ENCODE data around the gene IGSF9. TPM values are rescaled to one million over a fixed set of nuclear protein-coding genes. Genes with fewer than 3 reads are reported as not detected.

Gene IGSF9
- total RNA-seq, 1 experiment from 2014 or later = 7.1 TPM

GRCh38 chr1:159955456-159955855 lies 10.0 kb upstream of the IGSF9 start:
- H3K36me3 ChIP-seq (ENCODE audit: insufficient read depth, low read length, poor library complexity, severe bottlenecking) = no peaks in the 10 kb centered on the region
- H3K27me3 ChIP-seq (replicated peaks; ENCODE audit: insufficient read depth, low read depth, low read length, poor library complexity) = peaks cover 37% of the 10 kb centered on the region
- no peak overlapping the region for H3K27ac ChIP-seq (ENCODE audit: low read depth, low read length, poor library complexity, severe bottlenecking)
- TF ChIP-seq CTCF (conservative IDR thresholded peaks at IDR 0.05; ENCODE audit: low read depth, low read length) (no peak), EZH2 (IDR thresholded peaks at IDR 0.05; ENCODE audit: borderline replicate concordance, low read depth, low read length, poor library complexity, severe bottlenecking) (no peak)
- ChIA-PET POLR2A (ENCODE audit: low non-redundant PET) (interaction anchor here (0.7 kb wide), 1 partner anchor 10 kb away, joined by 6 read pairs; the partner anchor contains the start of gene IGSF9), CTCF (no interaction called here)
- H3K4me3 ChIP-seq (ENCODE audit: low read depth, low read length, poor library complexity, severe bottlenecking) = no peak overlapping the region
- H3K4me1 ChIP-seq (ENCODE audit: insufficient read depth, low read length, poor library complexity, severe bottlenecking) = no peaks in the 10 kb centered on the region
- no peak for DNase-seq (ENCODE audit: low spot score)
- BruUV-seq (replicated peaks) = no TSS peak
- no peaks in the 10 kb centered on the region for H3K9me3 ChIP-seq (ENCODE audit: low read depth, low read length, poor library complexity, severe bottlenecking)
- intact Hi-C loops (cut with micrococcal nuclease; ENCODE audit: unreplicated experiment) = no loop called here

- Histone ChIP-seq H3K4me3 (ENCODE audit: low read depth, low read length, poor library complexity, severe bottlenecking) (no peak within 1 kb of the TSS), H3K27ac (ENCODE audit: low read depth, low read length, poor library complexity, severe bottlenecking) (no peak within 1 kb of the TSS), H3K27me3 (replicated peaks; ENCODE audit: insufficient read depth, low read depth, low read length, poor library complexity) (peaks cover 27% of the 10 kb centered on the region), H3K4me1 (ENCODE audit: insufficient read depth, low read length, poor library complexity, severe bottlenecking) (no peaks in the 10 kb centered on the region), H3K36me3 (ENCODE audit: insufficient read depth, low read length, poor library complexity, severe bottlenecking) (no peaks in the 10 kb centered on the region), H3K9me3 (ENCODE audit: low read depth, low read length, poor library complexity, severe bottlenecking) (no peaks in the 10 kb centered on the region)
- ChIA-PET POLR2A (ENCODE audit: low non-redundant PET) (no interaction called here), CTCF (interaction anchor here (1.1 kb wide), 1 partner anchor 12 kb away, joined by 3 read pairs; no protein-coding TSS in a partner anchor)
- intact Hi-C loops (cut with micrococcal nuclease; ENCODE audit: unreplicated experiment) = no loop called here
- no TSS peak for BruUV-seq (replicated peaks)
- no peak for TF ChIP-seq CTCF (conservative IDR thresholded peaks at IDR 0.05; ENCODE audit: low read depth, low read length)
- TF ChIP-seq EZH2 (IDR thresholded peaks at IDR 0.05; ENCODE audit: borderline replicate concordance, low read depth, low read length, poor library complexity, severe bottlenecking) = no peak
- DNase-seq (ENCODE audit: low spot score) = no peak
These were observed 8.4 kb upstream of the IGSF9 start, which contains the start of gene SLAMF9 for GRCh38 chr1:159953536-159954515. TSS of gene SLAMF9 (minus strand) at chr1:159954237. CDS start at chr1:159954137, 100 bp downstream.

- Histone ChIP-seq H3K9me3 (ENCODE audit: low read depth, low read length, poor library complexity, severe bottlenecking) (no peaks in the 10 kb centered on the region), H3K27ac (ENCODE audit: low read depth, low read length, poor library complexity, severe bottlenecking) (no peak overlapping the region), H3K27me3 (replicated peaks; ENCODE audit: insufficient read depth, low read depth, low read length, poor library complexity) (peaks cover 27% of the 10 kb centered on the region), H3K4me1 (ENCODE audit: insufficient read depth, low read length, poor library complexity, severe bottlenecking) (no peaks in the 10 kb centered on the region), H3K36me3 (ENCODE audit: insufficient read depth, low read length, poor library complexity, severe bottlenecking) (no peaks in the 10 kb centered on the region), H3K4me3 (ENCODE audit: low read depth, low read length, poor library complexity, severe bottlenecking) (no peak overlapping the region)
- TF ChIP-seq CTCF (conservative IDR thresholded peaks at IDR 0.05; ENCODE audit: low read depth, low read length) (no peak), EZH2 (IDR thresholded peaks at IDR 0.05; ENCODE audit: borderline replicate concordance, low read depth, low read length, poor library complexity, severe bottlenecking) (no peak)
- CTCF ChIA-PET = no interaction called here
- intact Hi-C loops (cut with micrococcal nuclease; ENCODE audit: unreplicated experiment) = no loop called here
- BruUV-seq (replicated peaks) = no TSS peak
- POLR2A ChIA-PET (ENCODE audit: low non-redundant PET) = no interaction called here
- DNase-seq (ENCODE audit: low spot score) = no peak
These were observed 7.5 kb upstream of the IGSF9 start for GRCh38 chr1:159952932-159953331.
